Panc1 (cell line): Measurements from ENCODE around the gene NFAM1.

ENCODE experiments used
- CTCF ChIP-seq: fragments of 450-650 bp; IDR thresholded peaks from 2 replicates; pipeline ENCODE4 v1.5.1; 2017; ENCODE audit warnings: mild to moderate bottlenecking
- POLR2AphosphoS5 ChIP-seq: IDR thresholded peaks from 2 replicates; pipeline ENCODE4 v1.6.1; 2012; ENCODE audit warnings: mild to moderate bottlenecking, low read depth, low read length, moderate library complexity
- REST ChIP-seq, 2 experiments: IDR thresholded peaks; 2 replicates each; pipeline ENCODE4 v1.6.1; 2011 to 2012; ENCODE audit warnings: low read depth in 2 of 2, control low read depth in 1 of 2, low read length in 1 of 2, mild to moderate bottlenecking in 1 of 2, moderate library complexity in 1 of 2; ENCODE audit not compliant: insufficient read depth in 1 of 2
- SIN3A ChIP-seq: IDR thresholded peaks from 2 replicates; pipeline ENCODE4 v1.6.1; 2012; ENCODE audit warnings: low read depth, mild to moderate bottlenecking, low read length, moderate library complexity, borderline replicate concordance; ENCODE audit not compliant: insufficient read depth
- TCF7L2 ChIP-seq: IDR thresholded peaks from 2 replicates; pipeline ENCODE4 v1.6.1; 2011; ENCODE audit warnings: mild to moderate bottlenecking, low read depth, low read length, inconsistent platforms

GRCh38 chr22:42357634-42358296, 74.4 kb downstream of the NFAM1 start:
- TF ChIP-seq CTCF, result no peak
- TF ChIP-seq SIN3A, result no peak
- no peak for TF ChIP-seq POLR2AphosphoS5
- TF ChIP-seq TCF7L2, result no peak
- no peak for TF ChIP-seq REST (IDR thresholded peaks at IDR 0.05; ENCODE audit: insufficient read depth in 1 of 2, low read depth in 2 of 2, low read length in 1 of 2)
